OCI-LY7 (cell line): ENCODE data around the gene RASIP1. TPM values are rescaled to one million over a fixed set of nuclear protein-coding genes. Genes with fewer than 3 reads are reported as not detected.

Source experiments
- BruUV-seq: library from RNA; stranded (reverse); fragments of 400-500 nt; replicated peaks from 2 replicates; lab custom pipeline; 2021; lab: Mats Ljungman, UMichigan
- CTCF ChIA-PET: fragments of 300-600 bp; sonication (Branson Sonifier 250); formaldehyde crosslinking; loops from one replicate; lab custom pipeline; 2022; ENCODE audit warnings: antibody characterized with exemption; ENCODE audit not compliant: unreplicated experiment; lab: Charles Lee
- POLR2A ChIA-PET: fragments of 300-600 bp; sonication (Branson Sonifier 250); formaldehyde crosslinking; loops from one replicate; lab custom pipeline; 2022; ENCODE audit warnings: antibody characterized with exemption; lab: Charles Lee
- DNase-seq: peaks from one replicate; pipeline ENCODE4 v3.0.0-alpha.2; 2015; ENCODE audit warnings: low spot score
- H2AFZ ChIP-seq: fragments of 200-600 bp; sonication (generic), shearing (Covaris generic); 2 replicates; pipeline ENCODE4 v1.6.1; 2014; ENCODE audit warnings: mild to moderate bottlenecking, antibody characterized with exemption, low read length, moderate library complexity
- H3K27ac ChIP-seq: fragments of 200-600 bp; sonication (generic); 2 replicates; pipeline ENCODE4 v1.5.1; 2014; ENCODE audit warnings: mixed run types, low read depth, mild to moderate bottlenecking, moderate library complexity, low read length, inconsistent platforms; ENCODE audit not compliant: poor library complexity, severe bottlenecking
- H3K36me3 ChIP-seq: fragments of 200-600 bp; sonication (generic); 2 replicates; pipeline ENCODE4 v1.6.1; 2014; ENCODE audit warnings: mild to moderate bottlenecking, antibody characterized with exemption, low read length, moderate library complexity, mixed read lengths; ENCODE audit not compliant: insufficient read depth
- H3K4me1 ChIP-seq: fragments of 200-600 bp; sonication (generic); 2 replicates; pipeline ENCODE4 v1.5.1; 2014; ENCODE audit warnings: mild to moderate bottlenecking, low read length; ENCODE audit not compliant: insufficient read depth, poor library complexity, severe bottlenecking
- H3K4me2 ChIP-seq: fragments of 200-600 bp; sonication (generic); 2 replicates; pipeline ENCODE4 v1.6.1; 2014; ENCODE audit warnings: mild to moderate bottlenecking, low read length
- H3K4me3 ChIP-seq: fragments of 200-600 bp; sonication (generic); 2 replicates; pipeline ENCODE4 v1.5.1; 2014; ENCODE audit warnings: mild to moderate bottlenecking, low read depth, low read length; ENCODE audit not compliant: poor library complexity, severe bottlenecking
- H3K79me2 ChIP-seq: fragments of 200-600 bp; sonication (generic); 2 replicates; pipeline ENCODE4 v1.6.1; 2016; ENCODE audit warnings: low read depth, mild to moderate bottlenecking, low read length, moderate library complexity, mixed read lengths; ENCODE audit not compliant: insufficient read depth
- H3K9me2 ChIP-seq: fragments of 200-600 bp; sonication (generic); 2 replicates; pipeline ENCODE4 v1.6.1; 2016; ENCODE audit warnings: mild to moderate bottlenecking, low read length, mixed read lengths; ENCODE audit not compliant: insufficient read depth
- H3K9me3 ChIP-seq: fragments of 200-600 bp; sonication (generic); 2 replicates; pipeline ENCODE4 v1.6.1; 2014; ENCODE audit warnings: mild to moderate bottlenecking, mixed run types, low read length, mixed read lengths
- H4K20me1 ChIP-seq: fragments of 200-600 bp; sonication (generic); 2 replicates; pipeline ENCODE4 v1.6.1; 2014; ENCODE audit warnings: mild to moderate bottlenecking, antibody characterized with exemption, low read length, moderate library complexity, mixed read lengths; ENCODE audit not compliant: insufficient read depth
- CTCF ChIP-seq: fragments of 200-600 bp; sonication (generic); conservative IDR thresholded peaks from 2 replicates; pipeline ENCODE4 v1.5.1; 2014; ENCODE audit warnings: mild to moderate bottlenecking, antibody characterized with exemption, low read length, moderate library complexity, mixed read lengths
- EZH2phosphoT487 ChIP-seq: fragments of 200-600 bp; sonication (generic); IDR thresholded peaks from 2 replicates; pipeline ENCODE4 v1.6.1; 2018; ENCODE audit warnings: low read depth, borderline replicate concordance, mild to moderate bottlenecking, mixed run types, antibody characterized with exemption, low read length, moderate library complexity, mixed read lengths
- intact Hi-C: fragments of 100-400 bp; cut with micrococcal nuclease; formaldehyde crosslinking; loops from one replicate; pipeline ENCODE4 v1.10.0; 2022; ENCODE audit not compliant: unreplicated experiment
- total RNA-seq, 2 experiments: library from RNA; depleted of rRNA in 1 of 2; stranded (reverse); fragments of >200 nt in 1 of 2; shearing (Covaris generic) in 1 of 2; gene quantifications; 2 replicates each; pipeline ENCODE4 v1.2.3, GENCODE V29; 2014 to 2022

The RASIP1 gene
- total RNA-seq, 2 experiments from 2014 or later, result 0.09 to 0.36 TPM

GRCh38 chr19:48777720-48778119 is 37.3 kb upstream of the RASIP1 start:
- Histone ChIP-seq H3K4me3 (no peak overlapping the region), H3K36me3 (no peaks in the 10 kb centered on the region), H3K4me2 (no peak overlapping the region), H3K9me3 (no peaks in the 10 kb centered on the region), H2AFZ (no peak overlapping the region), H3K4me1 (peaks cover 10% of the 10 kb centered on the region), H3K9me2 (no peaks in the 10 kb centered on the region), H3K27ac (no peak overlapping the region), H4K20me1 (no peaks in the 10 kb centered on the region), H3K79me2 (no peaks in the 10 kb centered on the region)
- BruUV-seq, result no TSS peak
- POLR2A ChIA-PET, result no interaction called here
- CTCF ChIA-PET, result no interaction called here
- intact Hi-C loops, result no loop called here
- DNase-seq, result no peak
- TF ChIP-seq CTCF (no peak), EZH2phosphoT487 (no peak)

GRCh38 chr19:48777139-48777538 is 36.7 kb upstream of the RASIP1 start:
- H3K36me3 ChIP-seq, result no peaks in the 10 kb centered on the region
- H2AFZ ChIP-seq, result no peak overlapping the region
- ChIA-PET POLR2A (no interaction called here), CTCF (no interaction called here)
- TF ChIP-seq CTCF (no peak), EZH2phosphoT487 (no peak)
- no peak overlapping the region for H3K4me3 ChIP-seq
- BruUV-seq, result no TSS peak
- no peak overlapping the region for H3K4me2 ChIP-seq
- H3K4me1 ChIP-seq, result peaks cover 10% of the 10 kb centered on the region
- H3K9me3 ChIP-seq, result no peaks in the 10 kb centered on the region
- H3K9me2 ChIP-seq, result no peaks in the 10 kb centered on the region
- intact Hi-C loops, result no loop called here
- H3K27ac ChIP-seq, result no peak overlapping the region
- H3K79me2 ChIP-seq, result no peaks in the 10 kb centered on the region
- H4K20me1 ChIP-seq, result no peaks in the 10 kb centered on the region
- no peak for DNase-seq

DNA sequence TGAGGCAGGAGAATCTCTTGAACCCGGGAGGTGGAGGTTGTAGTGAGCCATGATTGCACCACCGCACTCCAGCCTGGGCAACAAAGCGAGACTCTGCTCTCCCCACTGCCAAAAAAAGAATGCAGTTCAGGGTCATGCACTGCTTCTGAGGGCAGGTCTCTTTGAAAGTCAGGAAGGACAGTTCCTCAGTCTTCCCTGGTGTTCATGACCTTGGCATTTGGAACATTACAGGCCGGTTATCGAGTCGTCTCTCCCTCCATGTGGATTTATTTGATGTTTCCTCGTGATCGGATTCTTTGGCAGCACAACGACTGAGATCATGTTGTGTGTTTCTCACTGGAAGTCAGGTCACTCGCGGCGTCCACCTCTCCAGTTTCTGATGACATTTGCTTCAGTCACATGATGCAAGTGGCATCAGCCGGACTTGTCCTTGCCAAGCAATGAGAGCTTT is 32.1 kb upstream of the RASIP1 start:
- H3K79me2 ChIP-seq, result no peaks in the 10 kb centered on the region
- no peak overlapping the region for H3K4me3 ChIP-seq
- H3K27ac ChIP-seq, result no peak overlapping the region
- H3K36me3 ChIP-seq, result no peaks in the 10 kb centered on the region
- intact Hi-C loops, result no loop called here
- no peaks in the 10 kb centered on the region for H4K20me1 ChIP-seq
- H3K4me2 ChIP-seq, result no peak overlapping the region
- CTCF ChIA-PET, result no interaction called here
- no peaks in the 10 kb centered on the region for H3K9me2 ChIP-seq
- no peaks in the 10 kb centered on the region for H3K4me1 ChIP-seq
- H3K9me3 ChIP-seq, result no peaks in the 10 kb centered on the region
- no peak for TF ChIP-seq CTCF
- TF ChIP-seq EZH2phosphoT487, result no peak
- no peak for DNase-seq
- POLR2A ChIA-PET, result no interaction called here
- no TSS peak for BruUV-seq
- H2AFZ ChIP-seq, result no peak overlapping the region
